Diencephalon (tissue), 1 donor: ENCODE results near the gene MROH9. TPM values are rescaled to one million over a fixed set of nuclear protein-coding genes. Genes with fewer than 3 reads are reported as not detected.

Source experiments
- small RNA-seq: library from RNA; depleted of rRNA; stranded (forward); fragments of <200 nt; gene quantifications from one replicate; pipeline ENCODE3, GENCODE V24; 2014
- total RNA-seq: library from RNA; depleted of rRNA; stranded (reverse); fragments of >200 nt; gene quantifications from one replicate; pipeline ENCODE4 v1.2.3, GENCODE V29; 2014

MROH9 gene
- total RNA-seq, result not detected

GRCh38 chr1:170935231-170935630, at the start of gene MROH9:
TSS of gene MROH9 (plus strand) at chr1:170935534. CDS start at chr1:170945557, 10,023 bp downstream.

GRCh38 chr1:171090604-171091003, 155.3 kb downstream of the MROH9 start, which contains the start of gene FMO3:
TSS of gene FMO3 (plus strand) at chr1:171090905. CDS start at chr1:171092659, 1,754 bp downstream.

Small RNAs within 50 kb of the gene (small RNA-seq; reads per million reads assigned to genes)
- 0.23 reads per million for gene MIR1295A

Other genes starting within 250 kb of the MROH9 start
- 1.2 TPM for gene FMO3, start 155.4 kb downstream of the MROH9 start, total RNA-seq
- 1.2 TPM for gene FMO2, start 249.8 kb downstream of the MROH9 start, total RNA-seq